Measurements from ENCODE around the gene ENO2.

DNA sequence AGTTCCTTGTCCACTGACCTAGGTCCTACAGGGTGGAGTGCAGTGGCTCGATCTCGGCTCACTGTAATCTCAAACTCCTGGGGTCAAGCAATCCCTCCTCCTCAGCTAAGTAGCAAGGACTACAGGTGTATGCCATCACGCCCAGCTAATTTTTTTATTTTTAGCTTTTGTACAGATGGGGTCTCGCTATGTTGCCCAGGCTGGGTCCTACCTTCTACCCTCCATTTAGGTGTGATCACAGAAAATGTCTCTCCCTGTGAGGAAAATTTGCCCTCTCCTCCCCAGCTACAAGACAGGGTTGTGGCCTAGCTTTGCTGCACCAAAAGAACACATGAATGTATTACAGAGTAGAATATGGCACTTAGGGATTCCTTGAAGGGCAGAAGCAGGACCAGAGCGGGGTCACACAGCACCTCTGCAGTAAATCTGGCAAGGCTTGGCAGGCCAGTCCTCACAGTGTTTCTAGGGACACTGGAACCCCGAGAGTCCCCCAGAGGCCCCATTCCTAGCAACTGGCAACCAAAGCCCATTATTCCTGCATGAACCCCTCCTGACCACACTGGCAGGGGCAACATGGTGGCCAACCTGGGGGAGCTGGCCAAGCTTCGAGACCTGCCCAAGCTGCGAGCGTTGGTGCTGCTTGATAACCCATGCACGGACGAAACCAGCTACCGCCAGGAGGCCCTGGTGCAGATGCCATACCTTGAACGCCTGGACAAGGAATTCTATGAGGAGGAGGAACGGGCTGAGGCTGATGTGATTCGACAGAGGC is 2.0 kb upstream of the ENO2 start:
- TF ChIP-seq, protein P1, sequence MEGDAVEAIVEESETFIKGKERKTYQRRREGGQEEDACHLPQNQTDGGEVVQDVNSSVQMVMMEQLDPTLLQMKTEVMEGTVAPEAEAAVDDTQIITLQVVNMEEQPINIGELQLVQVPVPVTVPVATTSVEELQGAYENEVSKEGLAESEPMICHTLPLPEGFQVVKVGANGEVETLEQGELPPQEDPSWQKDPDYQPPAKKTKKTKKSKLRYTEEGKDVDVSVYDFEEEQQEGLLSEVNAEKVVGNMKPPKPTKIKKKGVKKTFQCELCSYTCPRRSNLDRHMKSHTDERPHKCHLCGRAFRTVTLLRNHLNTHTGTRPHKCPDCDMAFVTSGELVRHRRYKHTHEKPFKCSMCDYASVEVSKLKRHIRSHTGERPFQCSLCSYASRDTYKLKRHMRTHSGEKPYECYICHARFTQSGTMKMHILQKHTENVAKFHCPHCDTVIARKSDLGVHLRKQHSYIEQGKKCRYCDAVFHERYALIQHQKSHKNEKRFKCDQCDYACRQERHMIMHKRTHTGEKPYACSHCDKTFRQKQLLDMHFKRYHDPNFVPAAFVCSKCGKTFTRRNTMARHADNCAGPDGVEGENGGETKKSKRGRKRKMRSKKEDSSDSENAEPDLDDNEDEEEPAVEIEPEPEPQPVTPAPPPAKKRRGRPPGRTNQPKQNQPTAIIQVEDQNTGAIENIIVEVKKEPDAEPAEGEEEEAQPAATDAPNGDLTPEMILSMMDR (IDR thresholded peaks at IDR 0.05) = no peak
- TF ChIP-seq POLR2AphosphoS5 (IDR thresholded peaks at IDR 0.05; ENCODE audit: low read depth, low read length) = no peak

Data from SK-N-SH (cell line).